H1 (cell line): ENCODE results near the gene TMEM161B. TPM values are rescaled to one million over a fixed set of nuclear protein-coding genes. Genes with fewer than 3 reads are reported as not detected.

Experiments used
- ATF2 ChIP-seq: IDR thresholded peaks from 2 replicates; pipeline ENCODE4 v1.6.1; 2012; ENCODE audit warnings: low read length, inconsistent platforms
- BCL11A ChIP-seq, 2 experiments: IDR thresholded peaks; one replicate each; pipeline ENCODE4 v1.6.1; 2011; ENCODE audit warnings: low read depth in 2 of 2, low read length in 2 of 2, mild to moderate bottlenecking in 2 of 2
- CBX5 ChIP-seq: fragments of 300-800, 300-1000 bp; sonication (generic); IDR thresholded peaks from 2 replicates; pipeline ENCODE4 v1.7.1; 2016; ENCODE audit warnings: antibody characterized with exemption, low read length, low read depth
- CTCF ChIP-seq, 3 experiments: IDR thresholded peaks; 1 replicate in 2 of 3; 2 replicates in 1 of 3; pipeline versions ENCODE4 v1.5.1 to v1.6.1; 2011; ENCODE audit warnings: low read length in 3 of 3, mild to moderate bottlenecking in 3 of 3, inconsistent platforms in 2 of 3, low read depth in 1 of 3, moderate library complexity in 1 of 3; ENCODE audit not compliant: insufficient read depth in 1 of 3; ENCODE audit errors: control extremely low read depth in 1 of 3
- HDAC2 ChIP-seq, 2 experiments: fragments of 300-600 bp in 1 of 2; sonication (generic) in 1 of 2; IDR thresholded peaks; 2 replicates each; pipeline ENCODE4 v1.6.1; 2011 to 2012; ENCODE audit warnings: low read depth in 2 of 2, low read length in 2 of 2, mild to moderate bottlenecking in 2 of 2, moderate library complexity in 2 of 2, borderline replicate concordance in 1 of 2, inconsistent platforms in 1 of 2
- JUND ChIP-seq: IDR thresholded peaks from 2 replicates; pipeline ENCODE4 v1.6.1; 2011; ENCODE audit warnings: mild to moderate bottlenecking, improper control_type of control experiment, low read length
- MAFK ChIP-seq: IDR thresholded peaks from 2 replicates; pipeline ENCODE4 v1.6.1; 2012; ENCODE audit warnings: low read depth, mild to moderate bottlenecking, improper control_type of control experiment, low read length
- NRF1 ChIP-seq: IDR thresholded peaks from 2 replicates; pipeline ENCODE4 v1.6.1; 2011; ENCODE audit warnings: mild to moderate bottlenecking, low read depth, low read length, improper control_type of control experiment
- PHF8 ChIP-seq: fragments of 200-600 bp; sonication (generic); conservative IDR thresholded peaks from 2 replicates; pipeline ENCODE4 v1.7.1; 2012; ENCODE audit warnings: low read depth, mild to moderate bottlenecking, inconsistent platforms, low read length, moderate library complexity
- SAP30 ChIP-seq: fragments of 300-600 bp; sonication (generic); IDR thresholded peaks from 2 replicates; pipeline ENCODE4 v1.7.1; 2012; ENCODE audit warnings: low read length, moderate library complexity, mild to moderate bottlenecking, inconsistent platforms; ENCODE audit not compliant: insufficient read depth, insufficient replicate concordance
- SP2 ChIP-seq: IDR thresholded peaks from 2 replicates; pipeline ENCODE4 v1.6.1; 2012; ENCODE audit warnings: mild to moderate bottlenecking, low read length, inconsistent platforms
- SUZ12 ChIP-seq: fragments of 200-600 bp; sonication (generic); IDR thresholded peaks from 2 replicates; pipeline ENCODE4 v1.6.1; 2012; ENCODE audit warnings: mild to moderate bottlenecking, inconsistent platforms, low read length, moderate library complexity, mixed read lengths
- TEAD4 ChIP-seq: IDR thresholded peaks from 2 replicates; pipeline ENCODE4 v1.6.1; 2012; ENCODE audit warnings: low read depth, low read length, inconsistent platforms, mixed read lengths
- polyA plus RNA-seq, 7 experiments: library from polyadenylated mRNA; depleted of rRNA in 3 of 7; stranded (reverse) in 5 of 7; unstranded in 2 of 7; fragments of >200 nt in 5 of 7; fragments of 200-250 nt in 2 of 7; gene quantifications; 1 replicate in 5 of 7; 2 replicates in 1 of 7; 4 replicates in 1 of 7; pipeline versions ENCODE4 v1.2.1 to v1.2.3, GENCODE V29; 2011 to 2013; ENCODE audit warnings: missing spikeins in 2 of 7, mixed read lengths in 2 of 7
- total RNA-seq: library from RNA; stranded (reverse); fragmentation: NEBNext Ultra II Directional; extraction: Animal tissue kit (Norgen Biotek cat#: 25700); gene quantifications from 2 replicates; pipeline ENCODE4 v1.2.1, GENCODE V29; 2021

Gene TMEM161B
- total and polyA plus RNA-seq, 2 of the 8 experiments (the other 6 are each of a cell fraction or from before 2014, with no cell fraction given), result 7.4 to 13.8 TPM

- TF ChIP-seq HDAC2 (IDR thresholded peaks at IDR 0.05; ENCODE audit: borderline replicate concordance in 1 of 2, low read depth in 2 of 2, low read length in 2 of 2) (peak in 1 of 2 experiments; percentile 71; a peak in 1 of 4 replicates), SUZ12 (no peak), TEAD4 (peak; percentile 77), BCL11A (IDR thresholded peaks at IDR 0.05; ENCODE audit: low read depth in 2 of 2, low read length in 2 of 2) (no peak), MAFK (no peak), CTCF (IDR thresholded peaks at IDR 0.05; ENCODE audit: control extremely low read depth in 1 of 3, insufficient read depth in 1 of 3, low read depth in 1 of 3, low read length in 3 of 3) (no peak), NRF1 (no peak), JUND (no peak), SAP30 (no peak), ATF2 (no peak), CBX5 (no peak), PHF8 (no peak), SP2 (no peak)
Observed at GRCh38 chr5:88256872-88257271, 11.8 kb downstream of the TMEM161B start (continued).
